Pancreas (tissue), 10 donors: ENCODE data around the gene PALLD. TPM values are rescaled to one million over a fixed set of nuclear protein-coding genes. Genes with fewer than 3 reads are reported as not detected.

Source experiments
- ATAC-seq, 4 donors: fragments of 200-7000 bp; cut with Tn5 transposase; one replicate each; pipeline versions ENCODE4 v1.8.0 to v1.9.1; 2020; ENCODE audit warnings: mild to moderate bottlenecking in 4 of 4, moderate library complexity in 4 of 4
- DNase-seq, 6 donors: peaks; one replicate each; pipeline ENCODE4 v3.0.0-alpha.2; 2020
- FAIRE-seq: peaks from 2 replicates; lab custom pipeline; 2012; peaks lifted over from hg19 to GRCh38; lab: Jason Lieb, UNC
- H3K27ac ChIP-seq, 4 donors: fragments of 200-600 bp; sonication (generic); 1 replicate in 3 of 4; 2 replicates in 1 of 4; pipeline versions ENCODE4 v1.5.0 to v1.8.0; 2020
- H3K27me3 ChIP-seq, 4 donors: fragments of 200-600 bp; one replicate each; pipeline ENCODE4 v1.8.0; 2021
- H3K36me3 ChIP-seq, 3 donors: fragments of 200-600 bp; sonication (generic) in 1 of 3; one replicate each; pipeline versions ENCODE4 v1.5.0 to v1.8.0; 2020 to 2021
- H3K4me1 ChIP-seq, 3 donors: fragments of 200-600 bp; one replicate each; pipeline ENCODE4 v1.8.0; 2021
- H3K4me3 ChIP-seq, 4 donors: fragments of 200-600 bp; sonication (generic) in 2 of 4; one replicate each; pipeline versions ENCODE4 v1.5.0 to v1.8.0; 2020 to 2021
- H3K9me3 ChIP-seq, 4 donors: fragments of 200-600 bp; one replicate each; pipeline ENCODE4 v1.8.0; 2021
- CTCF ChIP-seq, 4 donors: fragments of 200-600 bp; sonication (generic) in 3 of 4; IDR thresholded peaks; one replicate each; pipeline versions ENCODE4 v1.5.0 to v1.8.0; 2021; ENCODE audit warnings: antibody characterized with exemption in 4 of 4
- WGBS, 2 donors: extraction: QIAGEN DNeasy Blood & Tissue Kit; methylation state at CpG; one replicate each; pipeline ENCODE4 v1.1.7; 2013; 5-methylcytosine and 5-hydroxymethylcytosine counted together
- intact Hi-C, 3 donors: fragments of 100-400 bp; cut with DNase I; formaldehyde crosslinking; loops; one replicate each; pipeline versions ENCODE4 v1.11.1 to v1.14.2; 2022
- polyA plus RNA-seq, 2 donors: library from polyadenylated mRNA; stranded (reverse); fragments of 200-250 nt; gene quantifications; one replicate each; pipeline ENCODE4 v1.2.3, GENCODE V29; 2013
- total RNA-seq, 6 donors: library from RNA; stranded (reverse); fragmentation: NEBNext Ultra II Directional in 4 of 6; extraction: Animal tissue kit (Norgen Biotek cat#: 25700) in 4 of 6; gene quantifications; one replicate each; pipeline versions ENCODE4 v1.2.1 to v1.2.4, GENCODE V29; 2021 to 2023
- donor health status: healthy with polysubstance abuse.
- donor health status: DM: no; HTN: no; CAD: no; lungs with moderate emphysema.
- donor health status: DM: no; HTN: no; CAD: no.
- donor health status: control.
- donor health status: control.
- donor health status: Bipolar disorder and iron deficiency.
- donor health status: DM: yes; HTN: yes; CAD: no.
- donor health status: DM: no; HTN: no; CAD: no.
- donor health status: DM: no; HTN: no; CAD: no.
- donor health status: DM: yes; HTN: yes; CAD: no.

The PALLD gene
- total and polyA plus RNA-seq, 8 donors: 4.4 to 44.2 (median 14.1) TPM

- H3K27ac ChIP-seq: no peak overlapping the region
- ATAC-seq: no peak
- H3K36me3 ChIP-seq: no peaks in the 10 kb centered on the region
- H3K4me1 ChIP-seq: no peaks in the 10 kb centered on the region
- no peaks in the 10 kb centered on the region for H3K27me3 ChIP-seq
- DNase-seq: no peak
- FAIRE-seq: no peak
- intact Hi-C loops: no loop called here
- H3K9me3 ChIP-seq: no peaks in the 10 kb centered on the region
- no peak for TF ChIP-seq CTCF (IDR thresholded peaks at IDR 0.05)
- WGBS, 2 donors: 86 to 100% methylated on average over 3 of the region's 3 CpGs
- no peak overlapping the region for H3K4me3 ChIP-seq
Measured at GRCh38 chr4:168679397-168679796, 182.5 kb downstream of the PALLD start.

GRCh38 chr4:168679819-168680218 lies 183.0 kb downstream of the PALLD start:
- WGBS, 2 donors: 81 to 83% methylated on average over 4 of the region's 4 CpGs
- no peak overlapping the region for H3K27ac ChIP-seq
- no peak for TF ChIP-seq CTCF (IDR thresholded peaks at IDR 0.05)

GRCh38 chr4:168682898-168683500 lies 186.1 kb downstream of the PALLD start:
- no peak for TF ChIP-seq CTCF (IDR thresholded peaks at IDR 0.05)

More at GRCh38 chr4:168679819-168680218, 183.0 kb downstream of the PALLD start:
- Histone ChIP-seq H3K9me3 (no peaks in the 10 kb centered on the region), H3K4me3 (no peak overlapping the region), H3K36me3 (no peaks in the 10 kb centered on the region), H3K4me1 (no peaks in the 10 kb centered on the region), H3K27me3 (no peaks in the 10 kb centered on the region)
- no peak for ATAC-seq
- intact Hi-C loops: no loop called here
- no peak for FAIRE-seq
- DNase-seq: no peak

GRCh38 chr4:168683595-168683994 lies 186.7 kb downstream of the PALLD start:
- DNase-seq (no peak), FAIRE-seq (no peak), ATAC-seq (no peak)
- Histone ChIP-seq H3K27me3 (no peaks in the 10 kb centered on the region), H3K4me3 (no peak overlapping the region), H3K27ac (no peak overlapping the region), H3K9me3 (no peaks in the 10 kb centered on the region), H3K36me3 (no peaks in the 10 kb centered on the region), H3K4me1 (no peaks in the 10 kb centered on the region)
- intact Hi-C loops: no loop called here
- no peak for TF ChIP-seq CTCF (IDR thresholded peaks at IDR 0.05)
- WGBS, 2 donors: 91 to 98% methylated on average over 1 of the region's 1 CpG

More at GRCh38 chr4:168682898-168683500, 186.1 kb downstream of the PALLD start:
- no peaks in the 10 kb centered on the region for H3K36me3 ChIP-seq
- H3K4me3 ChIP-seq: no peak overlapping the region
- ATAC-seq (no peak), DNase-seq (no peak), FAIRE-seq (no peak)
- WGBS, 2 donors: 64 to 68% methylated on average over 3 of the region's 3 CpGs
- H3K9me3 ChIP-seq: no peaks in the 10 kb centered on the region
- H3K27me3 ChIP-seq: no peaks in the 10 kb centered on the region
- H3K27ac ChIP-seq: no peak overlapping the region
- no peaks in the 10 kb centered on the region for H3K4me1 ChIP-seq
- intact Hi-C loops: no loop called here

- intact Hi-C loops: no loop called here
- TF ChIP-seq CTCF (IDR thresholded peaks at IDR 0.05): no peak
- H3K4me1 ChIP-seq: no peaks in the 10 kb centered on the region
- no peaks in the 10 kb centered on the region for H3K9me3 ChIP-seq
- H3K4me3 ChIP-seq: no peak overlapping the region
- 66 to 68% methylated on average over 8 of the region's 8 CpGs for WGBS, 2 donors
- ATAC-seq: no peak
- H3K36me3 ChIP-seq: no peaks in the 10 kb centered on the region
- FAIRE-seq: no peak
- DNase-seq: no peak
- no peaks in the 10 kb centered on the region for H3K27me3 ChIP-seq
- H3K27ac ChIP-seq: no peak overlapping the region
Measured at GRCh38 chr4:168685136-168685809, 188.4 kb downstream of the PALLD start.
